HT-29 (cell line): ENCODE results near the gene MEGF11. TPM values are rescaled to one million over a fixed set of nuclear protein-coding genes. Genes with fewer than 3 reads are reported as not detected.

ENCODE experiments used
- DNase-seq: peaks from one replicate; pipeline ENCODE4 v3.0.0-alpha.2; 2015; ENCODE audit warnings: low spot score
- total RNA-seq: library from RNA; depleted of rRNA; stranded (reverse); fragments of >200 nt; shearing (Covaris generic); gene quantifications from 2 replicates; pipeline ENCODE4 v1.2.3, GENCODE V29; 2014

Gene MEGF11
- total RNA-seq, 1 experiment from 2014 or later, result 0.51 TPM

GRCh38 chr15:66219339-66219738, 34.2 kb downstream of the MEGF11 start:
- DNase-seq, result no peak

- DNase-seq, result no peak
Measured at GRCh38 chr15:66216806-66217205, 36.7 kb downstream of the MEGF11 start.

GRCh38 chr15:66215811-66216210, 37.7 kb downstream of the MEGF11 start:
- DNase-seq, result no peak

DNA sequence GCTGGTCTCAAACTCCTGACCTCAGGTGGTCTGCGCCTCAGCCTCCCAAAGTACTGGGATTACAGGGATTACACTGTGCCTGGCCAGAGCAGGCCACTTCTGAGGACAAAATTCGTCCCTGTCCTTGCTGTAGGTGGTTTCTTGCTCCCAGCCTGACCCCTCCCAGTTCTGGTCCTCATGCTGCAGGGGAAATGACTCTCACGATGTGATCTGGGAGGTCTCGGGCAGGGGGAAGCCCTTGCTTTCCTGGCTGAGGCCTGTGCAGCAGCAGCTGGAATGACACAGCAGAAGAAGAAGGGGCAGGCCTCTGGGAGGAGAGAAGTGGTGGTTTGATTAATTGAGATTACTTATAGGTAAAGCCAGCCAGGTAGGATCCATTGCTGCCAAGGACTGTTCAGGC, 39.3 kb downstream of the MEGF11 start:
- no peak for DNase-seq

- no peak for DNase-seq
Measured at GRCh38 chr15:66212563-66212921, 41.0 kb downstream of the MEGF11 start.

DNA sequence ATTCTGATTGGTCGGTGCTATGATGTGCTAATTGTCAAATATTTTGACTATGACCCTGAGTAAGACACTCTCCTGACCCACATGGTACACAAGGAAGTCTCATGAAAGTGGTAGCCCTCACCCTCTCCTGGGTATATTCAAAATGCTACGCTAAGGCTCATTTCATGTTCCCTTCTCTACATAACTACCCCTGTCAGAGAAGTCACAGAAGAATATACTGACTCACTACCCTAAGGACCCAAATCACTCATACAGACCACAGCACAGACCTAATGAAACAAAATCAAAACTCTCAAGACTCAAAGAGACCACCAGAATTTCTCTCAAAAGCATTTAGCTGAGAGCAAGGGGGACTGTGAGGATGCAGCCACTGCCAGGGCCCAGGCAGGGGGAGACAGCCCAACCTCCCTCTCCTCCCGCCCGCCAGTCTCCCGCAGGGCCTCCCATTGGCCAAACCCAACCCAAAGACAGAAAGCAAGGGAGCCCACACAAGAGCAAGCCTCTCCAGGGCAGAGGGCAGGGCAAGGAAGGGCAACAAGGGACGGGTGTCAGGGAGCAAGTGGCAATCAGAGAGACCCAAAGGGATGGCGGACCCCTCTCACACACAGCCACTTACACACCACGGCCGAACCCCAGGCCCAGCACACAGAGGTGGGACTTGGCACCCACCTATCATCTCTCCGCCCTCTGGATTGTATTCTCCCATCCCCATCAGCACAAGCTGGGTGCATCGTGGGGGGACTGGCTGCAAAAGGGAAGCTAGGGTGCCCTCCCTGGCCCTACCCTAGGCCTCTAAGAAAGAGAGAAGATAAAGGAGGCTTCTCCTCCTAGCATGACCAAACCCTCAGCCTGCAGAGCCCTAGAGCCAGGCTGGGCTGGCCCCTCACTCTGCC, 41.6 kb downstream of the MEGF11 start:
- DNase-seq, result no peak

- DNase-seq, result no peak
Measured at GRCh38 chr15:66210684-66211083, 42.9 kb downstream of the MEGF11 start.

GRCh38 chr15:66198757-66199156, 54.8 kb downstream of the MEGF11 start:
- DNase-seq, result no peak

GRCh38 chr15:66196602-66197001, 56.9 kb downstream of the MEGF11 start:
- no peak for DNase-seq

DNA sequence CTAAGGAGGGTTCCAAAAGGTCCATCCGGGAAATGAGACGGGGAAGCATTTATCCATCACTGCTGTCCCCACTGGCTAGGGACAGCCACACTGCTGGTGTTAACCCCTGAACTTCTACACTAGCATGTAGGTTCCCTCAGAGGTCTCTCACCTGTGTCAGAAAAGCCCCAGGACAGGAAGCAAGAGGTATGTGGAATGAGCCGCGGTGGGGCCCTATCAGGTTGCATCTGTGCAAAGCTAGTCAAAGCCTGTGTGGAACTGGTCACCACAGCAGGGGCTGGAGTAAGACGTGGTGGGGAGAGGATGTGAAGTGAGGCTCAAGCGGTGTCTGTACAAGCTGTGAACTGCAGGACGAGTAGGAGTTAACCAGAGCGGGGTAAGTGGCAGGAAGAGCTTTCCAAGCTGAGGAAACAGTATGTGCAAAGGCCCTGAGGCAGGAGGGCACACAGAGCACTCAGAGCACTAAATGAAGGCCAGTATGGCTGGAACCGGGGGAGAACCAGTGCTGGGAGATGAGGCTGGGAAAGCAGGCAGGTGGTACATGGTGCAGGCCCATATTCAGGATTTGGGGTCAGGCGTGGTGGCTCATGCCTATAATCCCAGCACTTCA, 57.8 kb downstream of the MEGF11 start:
- DNase-seq, result no peak

- no peak for DNase-seq
Measured at GRCh38 chr15:66193066-66193465, 60.5 kb downstream of the MEGF11 start.

DNA sequence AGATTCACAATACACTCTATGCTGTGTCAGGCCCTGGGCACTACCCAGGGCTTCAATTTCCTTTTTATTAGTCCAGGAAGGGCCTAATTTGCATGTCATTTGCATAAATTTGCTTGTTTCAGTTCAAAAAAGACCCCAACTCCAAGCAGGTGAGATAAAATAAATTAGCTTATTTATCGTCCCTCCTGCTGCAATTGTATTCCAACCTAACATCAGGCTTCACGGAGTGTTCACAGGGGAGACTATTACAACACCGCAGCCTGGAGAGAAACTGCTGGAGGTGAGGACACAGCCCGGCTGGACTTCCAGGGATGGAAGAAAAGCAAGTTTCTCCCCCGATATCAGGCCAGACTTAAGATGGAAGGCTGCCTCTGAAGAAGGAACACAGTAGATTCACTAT, 62.8 kb downstream of the MEGF11 start:
- DNase-seq, result no peak

DNA sequence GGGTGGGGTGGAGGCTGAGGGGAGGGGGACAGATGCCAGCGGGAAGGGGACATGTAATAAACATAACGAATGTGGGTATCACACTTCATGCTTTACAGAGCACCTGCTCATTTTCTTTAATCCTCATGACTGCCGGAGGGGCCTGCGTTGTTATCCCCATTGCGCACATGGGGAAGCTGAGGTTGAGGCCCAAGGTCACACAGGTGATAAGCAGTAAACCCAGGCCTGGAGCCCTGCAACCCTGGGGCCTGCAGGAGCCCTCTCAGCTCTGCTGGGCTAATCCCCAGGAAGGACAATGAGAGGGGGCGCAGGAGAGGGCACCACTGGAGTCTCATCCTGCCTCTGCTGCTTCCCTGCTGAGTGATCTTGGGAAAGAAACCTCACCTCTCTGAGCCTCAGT, 64.3 kb downstream of the MEGF11 start:
- no peak for DNase-seq

DNA sequence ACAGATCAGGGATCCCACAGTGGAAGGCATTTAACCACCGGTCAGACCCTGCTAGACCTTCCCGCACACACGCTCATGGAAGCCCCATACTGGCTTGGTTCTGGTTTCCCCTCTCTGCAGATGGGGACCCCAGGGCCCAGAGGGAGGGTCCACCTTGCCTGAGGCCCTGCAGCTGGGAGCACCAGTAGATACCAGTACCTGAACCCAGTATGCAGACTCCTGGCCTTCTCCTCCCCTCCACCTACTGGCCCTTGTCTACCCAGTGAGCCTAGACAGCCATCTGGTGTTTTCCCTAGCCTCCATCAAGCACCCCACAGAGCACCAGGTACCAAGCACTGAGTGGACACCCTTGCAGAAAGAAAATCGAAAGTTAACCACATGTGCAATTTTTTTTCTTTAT, 65.1 kb downstream of the MEGF11 start:
- DNase-seq, result no peak

DNA sequence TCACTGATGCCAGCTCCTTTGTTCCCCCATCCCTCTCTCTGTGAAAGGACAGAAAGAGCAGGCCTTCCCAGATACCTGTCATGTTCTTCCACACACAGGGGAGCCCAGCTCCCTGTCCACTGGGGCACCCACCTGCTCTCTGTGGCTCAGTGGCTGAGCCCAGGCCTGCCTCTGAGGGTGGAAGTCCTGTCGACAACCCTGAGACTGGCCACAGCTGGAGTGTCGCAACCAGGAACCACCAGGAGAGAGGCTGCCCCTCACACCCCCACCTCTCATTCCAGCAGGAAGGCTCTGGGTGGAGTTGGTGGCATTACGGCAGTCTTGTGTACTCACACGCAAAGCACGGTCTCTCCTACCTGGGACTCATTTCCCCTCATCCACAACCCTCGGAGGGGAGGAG, 66.3 kb downstream of the MEGF11 start:
- DNase-seq, result no peak

DNA sequence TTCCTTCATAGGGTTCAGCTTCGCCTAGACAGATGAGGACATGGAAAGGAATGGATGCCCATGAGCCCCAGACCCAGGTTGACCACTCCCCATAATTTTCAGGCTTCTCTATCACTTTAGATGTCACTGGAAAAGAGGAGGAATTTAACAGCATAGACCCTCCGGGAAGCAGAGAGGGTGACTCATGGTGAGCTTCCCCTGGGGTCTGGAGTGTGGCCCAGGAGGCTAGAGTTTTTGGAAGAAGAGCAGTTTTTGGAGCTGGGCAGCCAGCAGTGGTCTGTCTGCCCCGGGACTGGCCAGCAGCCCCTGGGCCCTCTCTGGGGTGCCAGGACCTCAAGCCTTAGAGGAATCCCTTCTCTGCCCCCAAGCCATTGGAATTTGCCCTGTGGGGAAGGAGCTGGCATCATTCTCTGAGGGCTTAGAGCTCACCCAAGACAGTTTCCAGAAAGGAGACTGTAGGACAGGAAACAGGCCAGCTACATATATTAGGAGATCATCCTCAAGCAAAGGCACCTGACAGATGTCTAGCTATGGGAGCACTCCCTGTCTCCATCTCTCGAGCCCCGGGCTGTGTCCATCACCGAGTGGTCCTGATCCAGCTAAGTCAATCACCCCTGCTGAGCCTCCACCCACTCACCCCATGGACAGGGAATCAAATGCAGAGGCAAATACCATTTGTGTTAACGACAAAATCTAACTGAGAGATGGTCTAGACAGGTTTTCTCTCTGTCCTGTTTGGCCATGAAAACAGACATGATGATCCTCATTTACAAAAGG, 67.3 kb downstream of the MEGF11 start:
- no peak for DNase-seq

DNA sequence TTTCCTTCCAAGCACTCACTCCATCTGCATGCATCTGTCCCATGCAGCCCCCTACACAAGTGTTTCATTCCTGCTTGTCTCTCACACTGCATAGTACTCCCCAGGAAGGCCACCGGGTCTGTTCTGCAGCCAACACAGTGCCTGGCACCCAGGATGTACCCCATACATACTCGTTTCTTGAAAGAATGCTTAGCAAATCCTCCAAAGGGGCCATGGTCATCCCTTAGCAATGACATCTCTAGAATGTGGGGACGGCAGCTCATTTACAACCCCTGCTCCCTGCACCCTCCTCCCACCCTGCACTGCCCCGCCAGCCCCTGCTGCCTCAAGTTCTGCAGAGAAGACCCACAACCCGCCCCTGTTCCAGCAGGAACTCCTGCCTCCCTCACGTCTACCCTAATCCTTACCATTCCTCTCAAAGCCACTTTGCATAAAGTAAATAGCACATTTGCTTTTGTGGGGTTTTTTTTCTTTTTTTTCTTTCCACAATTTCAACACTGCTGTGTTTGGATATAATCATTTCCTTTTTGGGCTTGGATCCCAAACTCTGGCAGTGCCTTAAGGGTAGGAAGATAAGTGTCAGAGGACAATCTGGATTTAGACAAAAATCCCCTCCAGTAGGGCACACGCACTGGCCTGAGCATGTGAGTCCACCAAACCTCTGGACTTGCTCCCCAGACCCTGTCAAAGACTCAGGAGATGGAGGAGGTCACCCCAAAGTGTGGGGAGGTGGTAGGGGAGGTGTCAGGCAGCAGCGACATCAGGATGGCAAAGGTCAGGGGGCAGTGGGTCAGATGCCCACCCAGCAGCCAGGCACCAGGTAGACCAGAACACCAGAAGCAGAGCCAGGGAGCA, 68.4 kb downstream of the MEGF11 start:
- DNase-seq, result no peak

DNA sequence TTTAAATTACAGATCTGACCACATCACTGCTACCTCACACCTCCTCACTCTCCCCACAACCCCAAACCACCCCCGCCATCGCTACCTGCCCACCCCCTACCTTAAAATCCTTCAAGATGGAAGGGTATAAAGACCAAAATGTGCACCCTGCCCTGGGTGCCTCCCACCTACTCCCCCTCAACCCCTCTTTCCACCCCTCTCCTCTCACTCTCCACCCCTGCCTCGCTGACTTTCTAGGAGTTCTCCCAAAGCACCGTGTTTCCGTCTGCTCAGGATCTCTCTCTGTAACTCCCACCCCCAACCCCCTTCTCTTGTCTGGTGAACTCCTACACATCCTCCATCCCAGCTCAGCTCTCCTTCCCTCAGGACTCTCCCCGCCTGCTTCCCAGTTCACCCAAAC, 69.1 kb downstream of the MEGF11 start:
- no peak for DNase-seq

- no peak for DNase-seq
Measured at GRCh38 chr15:66180531-66181097, 72.9 kb downstream of the MEGF11 start.

- no peak for DNase-seq
Measured at GRCh38 chr15:66178531-66178910, 75.0 kb downstream of the MEGF11 start.

DNA sequence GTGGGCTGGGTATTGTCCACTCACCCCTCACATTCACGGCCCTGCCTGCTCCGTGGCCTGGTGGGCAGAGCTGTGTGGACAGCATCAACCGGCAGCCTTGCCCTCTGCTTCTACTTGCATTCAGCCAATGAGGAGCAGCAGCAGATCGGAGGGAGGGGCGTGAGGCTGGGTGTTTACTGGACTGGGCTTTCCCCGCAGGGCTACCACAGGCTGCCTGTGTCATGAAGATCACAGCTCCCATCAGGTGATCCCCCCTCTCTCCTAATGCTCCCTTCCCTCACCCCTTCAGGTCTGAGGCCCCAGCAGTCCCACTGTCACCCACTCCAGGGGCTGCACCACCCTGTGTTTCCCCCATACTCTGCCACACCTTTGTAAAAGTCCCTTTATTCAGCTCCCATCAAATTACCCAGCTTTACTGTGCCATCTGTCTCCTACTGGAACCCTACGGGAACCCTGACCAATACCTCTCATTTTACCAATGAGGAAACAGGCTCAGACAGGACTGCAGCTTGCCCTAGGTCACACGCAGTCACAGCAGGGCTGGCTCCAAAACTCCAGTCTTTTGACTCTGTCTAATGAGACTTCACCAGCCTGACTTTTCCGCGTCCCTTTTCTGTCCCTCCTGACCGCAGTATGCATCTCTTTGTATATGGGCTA, 81.1 kb downstream of the MEGF11 start:
- no peak for DNase-seq
